HL-60 (cell line): ENCODE data around the gene ACAD9.

Source experiments
- CTCF ChIP-seq: IDR thresholded peaks from one replicate; pipeline ENCODE4 v1.5.1; 2011; ENCODE audit warnings: low read length, control low read depth, inconsistent platforms; ENCODE audit not compliant: insufficient read depth
- POLR2AphosphoS5 ChIP-seq: IDR thresholded peaks from 2 replicates; pipeline ENCODE4 v1.6.1; 2012; ENCODE audit warnings: low read depth

GRCh38 chr3:128923576-128923975 lies 44.2 kb downstream of the ACAD9 start:
- TF ChIP-seq CTCF (no peak), POLR2AphosphoS5 (no peak)
